HL-60 (cell line): ENCODE data around the gene ABCC1.

Source experiments
- GABPA ChIP-seq: IDR thresholded peaks from 2 replicates; pipeline ENCODE4 v1.6.1; 2012; ENCODE audit warnings: low read depth
- POLR2AphosphoS5 ChIP-seq: IDR thresholded peaks from 2 replicates; pipeline ENCODE4 v1.6.1; 2012; ENCODE audit warnings: low read depth
- TF ChIP-seq, protein P1 (sequence below): IDR thresholded peaks from one replicate; pipeline ENCODE4 v1.5.1; 2011; ENCODE audit warnings: low read length, control low read depth, inconsistent platforms; ENCODE audit not compliant: insufficient read depth

GRCh38 chr16:16008666-16009065 is 59.2 kb downstream of the ABCC1 start:
- TF ChIP-seq, protein P1, sequence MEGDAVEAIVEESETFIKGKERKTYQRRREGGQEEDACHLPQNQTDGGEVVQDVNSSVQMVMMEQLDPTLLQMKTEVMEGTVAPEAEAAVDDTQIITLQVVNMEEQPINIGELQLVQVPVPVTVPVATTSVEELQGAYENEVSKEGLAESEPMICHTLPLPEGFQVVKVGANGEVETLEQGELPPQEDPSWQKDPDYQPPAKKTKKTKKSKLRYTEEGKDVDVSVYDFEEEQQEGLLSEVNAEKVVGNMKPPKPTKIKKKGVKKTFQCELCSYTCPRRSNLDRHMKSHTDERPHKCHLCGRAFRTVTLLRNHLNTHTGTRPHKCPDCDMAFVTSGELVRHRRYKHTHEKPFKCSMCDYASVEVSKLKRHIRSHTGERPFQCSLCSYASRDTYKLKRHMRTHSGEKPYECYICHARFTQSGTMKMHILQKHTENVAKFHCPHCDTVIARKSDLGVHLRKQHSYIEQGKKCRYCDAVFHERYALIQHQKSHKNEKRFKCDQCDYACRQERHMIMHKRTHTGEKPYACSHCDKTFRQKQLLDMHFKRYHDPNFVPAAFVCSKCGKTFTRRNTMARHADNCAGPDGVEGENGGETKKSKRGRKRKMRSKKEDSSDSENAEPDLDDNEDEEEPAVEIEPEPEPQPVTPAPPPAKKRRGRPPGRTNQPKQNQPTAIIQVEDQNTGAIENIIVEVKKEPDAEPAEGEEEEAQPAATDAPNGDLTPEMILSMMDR = no peak
- TF ChIP-seq POLR2AphosphoS5 (no peak), GABPA (no peak)
